DND-41 (cell line): ENCODE results near the gene HOXC10.

Experiments used
- ATAC-seq: fragments of 200-7000 bp; cut with Tn5 transposase; 3 replicates; pipeline ENCODE4 v1.9.1; 2021; ENCODE audit warnings: low read depth; ENCODE audit not compliant: insufficient read depth
- DNase-seq: peaks from one replicate; pipeline ENCODE4 v3.0.0-alpha.2; 2020
- H2AFZ ChIP-seq: 2 replicates; pipeline ENCODE4 v1.6.0; 2012; ENCODE audit warnings: low read depth, low read length
- H3K27ac ChIP-seq: 2 replicates; pipeline ENCODE4 v1.5.1; 2012; ENCODE audit warnings: low read length, inconsistent platforms
- H3K27me3 ChIP-seq: fragments of 200-600 bp; sonication (generic); 2 replicates; pipeline ENCODE4 v1.6.0; 2012; ENCODE audit warnings: low read length, mild to moderate bottlenecking, inconsistent platforms; ENCODE audit not compliant: insufficient read depth, poor library complexity
- H3K36me3 ChIP-seq: 2 replicates; pipeline ENCODE4 v1.5.1; 2012; ENCODE audit warnings: low read length, inconsistent platforms; ENCODE audit not compliant: insufficient read depth
- H3K4me1 ChIP-seq: 2 replicates; pipeline ENCODE4 v1.5.1; 2012; ENCODE audit warnings: mild to moderate bottlenecking, low read length; ENCODE audit not compliant: insufficient read depth
- H3K4me2 ChIP-seq: 2 replicates; pipeline ENCODE4 v1.6.0; 2012; ENCODE audit warnings: mild to moderate bottlenecking, moderate library complexity, low read length, inconsistent platforms; ENCODE audit not compliant: insufficient read depth
- H3K4me3 ChIP-seq, 2 experiments: fragments of 200-600 bp in 1 of 2; shearing (Covaris generic) in 1 of 2; 2 replicates each; pipeline ENCODE4 v1.5.1; 2012 to 2016; ENCODE audit warnings: inconsistent platforms in 2 of 2, low read length in 2 of 2, mild to moderate bottlenecking in 2 of 2, low read depth in 1 of 2, moderate library complexity in 1 of 2
- H3K79me2 ChIP-seq: 2 replicates; pipeline ENCODE4 v1.6.0; 2012; ENCODE audit warnings: low read length, inconsistent platforms; ENCODE audit not compliant: insufficient read depth
- H3K9ac ChIP-seq: 2 replicates; pipeline ENCODE4 v1.6.0; 2012; ENCODE audit warnings: low read depth, mild to moderate bottlenecking, inconsistent platforms, low read length, moderate library complexity
- H3K9me3 ChIP-seq: 2 replicates; pipeline ENCODE4 v1.5.1; 2012; ENCODE audit warnings: low read length, moderate library complexity, mild to moderate bottlenecking, inconsistent platforms; ENCODE audit not compliant: insufficient read depth, severe bottlenecking
- H4K20me1 ChIP-seq: 2 replicates; pipeline ENCODE4 v1.6.0; 2012; ENCODE audit warnings: low read length; ENCODE audit not compliant: insufficient read depth
- CTCF ChIP-seq: IDR thresholded peaks from 2 replicates; pipeline ENCODE4 v1.5.1; 2012; ENCODE audit warnings: borderline replicate concordance, low read length, moderate library complexity, mild to moderate bottlenecking; ENCODE audit not compliant: poor library complexity, severe bottlenecking; ENCODE audit errors: extremely low read depth
- EZH2 ChIP-seq: IDR thresholded peaks from 3 replicates; pipeline ENCODE4 v1.6.1; 2012; ENCODE audit warnings: borderline replicate concordance, low read depth, mild to moderate bottlenecking, moderate library complexity, low read length, inconsistent platforms; ENCODE audit not compliant: severe bottlenecking

HOXC10 gene

DNA sequence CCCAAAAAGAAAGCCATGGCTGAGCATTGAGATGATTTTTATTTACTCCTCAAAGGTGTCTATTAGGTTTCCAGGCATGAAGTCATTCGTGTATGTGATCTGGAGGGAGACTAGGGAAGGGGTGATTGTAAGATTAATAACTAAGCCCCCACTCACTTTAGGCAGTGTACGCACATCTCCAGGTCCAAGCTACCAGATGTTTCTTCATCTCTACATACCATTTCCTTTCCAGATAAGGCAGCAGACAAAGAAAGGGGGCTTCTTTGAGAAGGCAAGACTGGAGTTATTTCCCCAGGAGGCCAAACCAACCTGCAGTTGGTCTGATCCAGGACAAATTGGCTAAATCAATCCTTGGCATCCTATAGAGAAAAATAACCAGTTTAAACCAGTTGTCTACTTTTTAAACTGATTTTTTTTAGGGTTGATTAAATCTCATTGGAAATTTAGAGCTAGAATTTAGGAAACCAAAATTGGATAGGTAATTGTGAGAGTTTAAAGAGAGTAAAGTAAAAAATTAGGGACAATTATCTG is 42.4 kb upstream of the HOXC10 start:
- Histone ChIP-seq H3K27ac (no peak overlapping the region), H3K9ac (no peak overlapping the region), H3K4me2 (no peak overlapping the region), H2AFZ (no peak overlapping the region), H3K4me1 (no peaks in the 10 kb centered on the region), H3K9me3 (no peaks in the 10 kb centered on the region), H3K27me3 (peaks cover 49% of the 10 kb centered on the region), H3K4me3 (no peak overlapping the region), H3K36me3 (no peaks in the 10 kb centered on the region), H3K79me2 (no peaks in the 10 kb centered on the region), H4K20me1 (no peaks in the 10 kb centered on the region)
- TF ChIP-seq CTCF (no peak), EZH2 (no peak)
- DNase-seq = no peak
- ATAC-seq = no peak

DNA sequence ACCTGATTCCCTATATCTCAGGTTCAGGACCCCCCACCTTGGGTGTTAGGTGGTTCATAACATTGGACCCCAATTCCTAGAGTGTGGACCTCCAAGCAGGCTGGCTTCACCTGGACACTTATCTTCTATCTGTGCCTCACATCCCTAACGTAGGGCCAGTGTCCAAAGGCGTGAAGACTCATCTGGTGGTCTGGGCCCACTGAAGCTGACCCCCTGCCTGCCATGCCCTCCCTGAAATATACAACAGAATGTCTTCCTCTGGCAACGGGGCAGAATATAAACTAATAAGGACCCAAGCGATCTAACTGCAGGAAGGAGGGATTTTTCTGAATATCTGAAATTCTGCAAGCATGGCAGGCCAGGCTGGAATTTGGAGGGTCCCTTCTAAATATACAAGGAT is 40.7 kb upstream of the HOXC10 start:
- DNase-seq (no peak), ATAC-seq (no peak)
- Histone ChIP-seq H3K9me3 (no peaks in the 10 kb centered on the region), H3K79me2 (no peaks in the 10 kb centered on the region), H3K27me3 (peaks cover 61% of the 10 kb centered on the region), H3K9ac (no peak overlapping the region), H2AFZ (no peak overlapping the region), H3K27ac (no peak overlapping the region), H4K20me1 (no peaks in the 10 kb centered on the region), H3K36me3 (no peaks in the 10 kb centered on the region), H3K4me2 (no peak overlapping the region), H3K4me1 (no peaks in the 10 kb centered on the region), H3K4me3 (no peak overlapping the region)
- TF ChIP-seq EZH2 (no peak), CTCF (no peak)

DNA sequence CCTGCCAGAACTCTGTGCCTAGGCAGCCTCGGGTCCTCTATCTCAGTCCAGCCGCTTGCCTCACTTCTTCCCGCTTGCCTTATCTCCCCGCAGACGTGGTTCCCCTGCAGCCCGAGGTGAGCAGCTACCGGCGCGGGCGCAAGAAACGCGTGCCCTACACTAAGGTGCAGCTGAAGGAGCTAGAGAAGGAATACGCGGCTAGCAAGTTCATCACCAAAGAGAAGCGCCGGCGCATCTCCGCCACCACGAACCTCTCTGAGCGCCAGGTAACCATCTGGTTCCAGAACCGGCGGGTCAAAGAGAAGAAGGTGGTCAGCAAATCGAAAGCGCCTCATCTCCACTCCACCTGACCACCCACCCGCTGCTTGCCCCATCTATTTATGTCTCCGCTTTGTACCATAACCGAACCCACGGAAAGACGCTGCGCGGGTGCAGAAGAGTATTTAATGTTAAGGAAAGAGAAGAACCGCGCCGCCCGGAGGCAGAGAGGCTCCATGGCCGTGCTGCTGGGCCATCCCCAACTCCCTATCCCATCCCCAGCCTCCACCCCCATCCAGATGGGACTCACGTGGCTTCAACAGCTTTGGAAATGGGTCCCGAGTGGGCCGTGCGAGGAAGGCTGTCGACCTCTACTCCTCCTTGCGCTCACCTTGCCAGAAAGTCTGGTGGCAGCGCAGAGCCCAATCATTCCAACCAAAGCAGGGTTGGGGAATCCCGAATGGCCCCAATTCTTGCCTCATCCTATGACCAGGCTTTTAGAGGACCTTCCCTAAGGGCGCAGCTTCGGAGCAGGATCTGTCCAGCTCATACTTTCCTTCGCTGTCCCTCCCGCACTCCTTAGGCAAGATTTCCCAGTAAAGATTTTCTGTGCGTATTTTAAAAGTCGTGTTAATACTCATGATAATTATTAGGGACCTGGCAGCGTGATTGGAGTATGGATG is 39.8 kb upstream of the HOXC10 start:
- TF ChIP-seq CTCF = no peak
- TF ChIP-seq EZH2 = no peak
- H3K4me2 ChIP-seq = no peak overlapping the region
- no peaks in the 10 kb centered on the region for H3K79me2 ChIP-seq
- no peak overlapping the region for H3K4me3 ChIP-seq
- DNase-seq (no peak), ATAC-seq (no peak)
- peaks cover 60% of the 10 kb centered on the region for H3K27me3 ChIP-seq
- no peak overlapping the region for H3K9ac ChIP-seq
- H3K36me3 ChIP-seq = no peaks in the 10 kb centered on the region
- no peak overlapping the region for H3K27ac ChIP-seq
- H2AFZ ChIP-seq = no peak overlapping the region
- no peaks in the 10 kb centered on the region for H3K4me1 ChIP-seq
- H3K9me3 ChIP-seq = no peaks in the 10 kb centered on the region
- no peaks in the 10 kb centered on the region for H4K20me1 ChIP-seq
